ENCODE measurements around the gene LCT.

Gene LCT

DNA sequence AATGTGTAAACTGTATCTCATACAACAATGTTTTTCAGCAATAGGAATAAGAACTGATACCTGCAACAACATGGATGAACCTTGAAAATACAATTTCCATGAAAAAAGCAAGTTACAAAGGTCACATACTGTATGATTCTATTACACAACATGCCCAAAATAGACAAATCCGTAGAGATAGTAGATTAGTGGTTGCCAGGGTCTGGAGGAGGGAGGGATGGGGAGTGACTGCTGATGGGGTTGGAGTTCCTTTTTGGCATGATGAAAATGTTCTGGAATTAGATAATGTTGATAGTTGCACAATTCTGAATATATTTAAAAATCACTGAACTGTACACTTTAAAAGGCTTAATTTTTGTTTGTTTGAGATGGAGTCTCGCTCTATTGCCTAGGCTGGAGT, 61.6 kb downstream of the LCT start:
- H3K4me1 ChIP-seq (ENCODE audit: low read length) = no peaks in the 10 kb centered on the region
- H3K27ac ChIP-seq (ENCODE audit: low read length) = no peak overlapping the region
- peaks cover 61% of the 10 kb centered on the region for H3K36me3 ChIP-seq (replicated peaks; ENCODE audit: low read depth, low read length)
- H4K20me1 ChIP-seq (ENCODE audit: insufficient read depth, low read length) = no peaks in the 10 kb centered on the region
- H3K79me2 ChIP-seq (ENCODE audit: low read length) = no peaks in the 10 kb centered on the region
- H3K9ac ChIP-seq (ENCODE audit: low read length) = no peak overlapping the region
- H3K4me2 ChIP-seq (ENCODE audit: low read length) = no peak overlapping the region
- H3K27me3 ChIP-seq (ENCODE audit: low read depth, low read length) = no peaks in the 10 kb centered on the region
- TF ChIP-seq, protein P1, sequence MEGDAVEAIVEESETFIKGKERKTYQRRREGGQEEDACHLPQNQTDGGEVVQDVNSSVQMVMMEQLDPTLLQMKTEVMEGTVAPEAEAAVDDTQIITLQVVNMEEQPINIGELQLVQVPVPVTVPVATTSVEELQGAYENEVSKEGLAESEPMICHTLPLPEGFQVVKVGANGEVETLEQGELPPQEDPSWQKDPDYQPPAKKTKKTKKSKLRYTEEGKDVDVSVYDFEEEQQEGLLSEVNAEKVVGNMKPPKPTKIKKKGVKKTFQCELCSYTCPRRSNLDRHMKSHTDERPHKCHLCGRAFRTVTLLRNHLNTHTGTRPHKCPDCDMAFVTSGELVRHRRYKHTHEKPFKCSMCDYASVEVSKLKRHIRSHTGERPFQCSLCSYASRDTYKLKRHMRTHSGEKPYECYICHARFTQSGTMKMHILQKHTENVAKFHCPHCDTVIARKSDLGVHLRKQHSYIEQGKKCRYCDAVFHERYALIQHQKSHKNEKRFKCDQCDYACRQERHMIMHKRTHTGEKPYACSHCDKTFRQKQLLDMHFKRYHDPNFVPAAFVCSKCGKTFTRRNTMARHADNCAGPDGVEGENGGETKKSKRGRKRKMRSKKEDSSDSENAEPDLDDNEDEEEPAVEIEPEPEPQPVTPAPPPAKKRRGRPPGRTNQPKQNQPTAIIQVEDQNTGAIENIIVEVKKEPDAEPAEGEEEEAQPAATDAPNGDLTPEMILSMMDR (IDR thresholded peaks at IDR 0.05; ENCODE audit: low read depth, low read length) = no peak
- TF ChIP-seq EZH2phosphoT487 (IDR thresholded peaks at IDR 0.05; ENCODE audit: low read depth) = no peak
- no peak overlapping the region for H3K4me3 ChIP-seq (ENCODE audit: low read length)
- H3K9me3 ChIP-seq (ENCODE audit: insufficient read depth, low read length) = no peaks in the 10 kb centered on the region
- H2AFZ ChIP-seq (ENCODE audit: low read depth, low read length) = no peak overlapping the region

DNA sequence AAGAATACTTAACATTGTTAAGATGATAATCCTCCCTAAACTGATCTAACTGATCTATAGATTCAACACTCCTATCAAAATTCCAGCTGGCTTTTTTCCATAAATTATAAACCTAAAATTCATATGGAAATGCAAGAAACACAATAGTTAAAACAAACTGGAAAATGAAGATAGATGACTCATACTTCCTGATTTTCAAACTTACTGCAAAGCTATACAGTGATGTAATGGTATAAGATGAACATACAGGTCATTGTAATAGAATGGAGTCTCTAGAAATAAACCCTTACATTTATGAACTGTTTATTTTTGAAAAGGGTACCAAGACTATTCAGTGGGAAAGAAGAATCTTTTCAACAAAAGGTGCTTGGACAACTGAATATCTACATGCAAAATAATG, 63.1 kb downstream of the LCT start:
- no peak overlapping the region for H2AFZ ChIP-seq (ENCODE audit: low read depth, low read length)
- H3K36me3 ChIP-seq (replicated peaks; ENCODE audit: low read depth, low read length) = peaks cover 64% of the 10 kb centered on the region
- TF ChIP-seq EZH2phosphoT487 (IDR thresholded peaks at IDR 0.05; ENCODE audit: low read depth) = no peak
- TF ChIP-seq, protein P1 (IDR thresholded peaks at IDR 0.05; ENCODE audit: low read depth, low read length) = no peak

DNA sequence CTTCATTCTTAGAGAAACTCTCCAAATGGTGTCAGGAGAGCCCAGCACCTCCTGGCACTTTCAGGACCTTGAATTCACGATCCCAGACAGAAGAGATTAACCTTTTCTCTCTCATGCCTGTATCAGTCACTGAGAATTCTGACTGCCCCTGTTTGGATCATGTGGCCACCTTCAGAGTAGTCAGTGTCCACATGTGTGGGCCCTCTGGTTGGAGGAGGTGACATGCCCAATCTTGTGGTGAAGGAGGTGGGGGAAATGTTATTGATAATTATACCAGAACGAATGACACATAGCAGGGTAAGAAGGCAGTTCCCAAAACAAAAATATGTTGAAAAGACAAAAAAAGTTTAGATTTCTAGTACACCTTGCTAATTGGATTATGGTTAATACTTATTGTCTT, 63.7 kb downstream of the LCT start:
- TF ChIP-seq, protein P1 (IDR thresholded peaks at IDR 0.05; ENCODE audit: low read depth, low read length) = no peak
- TF ChIP-seq EZH2phosphoT487 (IDR thresholded peaks at IDR 0.05; ENCODE audit: low read depth) = no peak
- no peaks in the 10 kb centered on the region for H3K4me1 ChIP-seq (ENCODE audit: low read length)
- H3K9ac ChIP-seq (ENCODE audit: low read length) = no peak overlapping the region
- H3K27ac ChIP-seq (ENCODE audit: low read length) = no peak overlapping the region
- no peak overlapping the region for H3K4me3 ChIP-seq (ENCODE audit: low read length)
- no peak overlapping the region for H3K4me2 ChIP-seq (ENCODE audit: low read length)
- peaks cover 59% of the 10 kb centered on the region for H3K36me3 ChIP-seq (replicated peaks; ENCODE audit: low read depth, low read length)
- H3K9me3 ChIP-seq (ENCODE audit: insufficient read depth, low read length) = no peaks in the 10 kb centered on the region
- H3K79me2 ChIP-seq (ENCODE audit: low read length) = peaks cover 4% of the 10 kb centered on the region; the same call in 1 of the 2 replicates
- H2AFZ ChIP-seq (ENCODE audit: low read depth, low read length) = no peak overlapping the region
- H3K27me3 ChIP-seq (ENCODE audit: low read depth, low read length) = no peaks in the 10 kb centered on the region
- H4K20me1 ChIP-seq (ENCODE audit: insufficient read depth, low read length) = no peaks in the 10 kb centered on the region

More for the DNA sequence above, 63.1 kb downstream of the LCT start:
- Histone ChIP-seq H3K9ac (ENCODE audit: low read length) (no peak overlapping the region), H3K79me2 (ENCODE audit: low read length) (peaks cover 2% of the 10 kb centered on the region; the same call in 1 of the 2 replicates), H3K4me2 (ENCODE audit: low read length) (no peak overlapping the region), H3K4me1 (ENCODE audit: low read length) (no peaks in the 10 kb centered on the region), H3K4me3 (ENCODE audit: low read length) (no peak overlapping the region), H3K27ac (ENCODE audit: low read length) (no peak overlapping the region), H3K27me3 (ENCODE audit: low read depth, low read length) (no peaks in the 10 kb centered on the region), H4K20me1 (ENCODE audit: insufficient read depth, low read length) (no peaks in the 10 kb centered on the region), H3K9me3 (ENCODE audit: insufficient read depth, low read length) (no peaks in the 10 kb centered on the region)

DNA sequence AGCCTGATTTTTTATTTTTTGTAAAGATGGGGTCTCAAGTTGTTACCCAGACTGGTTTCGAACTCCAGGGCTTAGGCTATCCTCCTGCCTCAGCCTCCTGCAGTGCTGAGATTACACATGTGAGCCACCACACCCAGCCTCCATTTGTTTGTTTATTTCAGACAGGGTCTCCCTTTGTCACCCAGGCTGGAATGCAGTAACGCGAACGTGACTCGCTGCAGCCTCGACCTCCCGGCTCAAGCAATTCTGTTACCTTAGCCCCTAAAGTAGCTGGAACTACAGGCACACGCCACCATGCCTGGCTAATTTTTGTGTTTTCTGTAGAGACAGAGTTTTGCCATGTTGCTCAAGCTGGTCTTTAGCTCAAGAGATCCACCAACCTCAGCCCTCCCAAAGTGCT, 68.1 kb downstream of the LCT start:
- Histone ChIP-seq H3K27me3 (ENCODE audit: low read depth, low read length) (no peaks in the 10 kb centered on the region), H3K9ac (ENCODE audit: low read length) (no peak overlapping the region), H3K36me3 (replicated peaks; ENCODE audit: low read depth, low read length) (peaks cover 64% of the 10 kb centered on the region), H4K20me1 (ENCODE audit: insufficient read depth, low read length) (no peaks in the 10 kb centered on the region), H2AFZ (ENCODE audit: low read depth, low read length) (no peak overlapping the region), H3K4me3 (ENCODE audit: low read length) (no peak overlapping the region), H3K27ac (ENCODE audit: low read length) (no peak overlapping the region), H3K4me1 (ENCODE audit: low read length) (no peaks in the 10 kb centered on the region), H3K4me2 (ENCODE audit: low read length) (no peak overlapping the region), H3K9me3 (ENCODE audit: insufficient read depth, low read length) (no peaks in the 10 kb centered on the region), H3K79me2 (ENCODE audit: low read length) (peaks cover 14% of the 10 kb centered on the region)
- TF ChIP-seq, protein P1 (IDR thresholded peaks at IDR 0.05; ENCODE audit: low read depth, low read length) = no peak
- TF ChIP-seq EZH2phosphoT487 (IDR thresholded peaks at IDR 0.05; ENCODE audit: low read depth) = no peak
